DMS 273 (cell line): ENCODE results near the gene CDCP2.
"Not testable (repeated sequence)": the region's sequence is repeated elsewhere in the genome, so short reads cannot be mapped to it uniquely, and the experiment has no call there.

ENCODE experiments used
- DNase-seq: peaks from one replicate; lab custom pipeline; 2025; ENCODE audit not compliant: unreplicated experiment; lab: John Stamatoyannopoulos, UW

Gene CDCP2

DNA sequence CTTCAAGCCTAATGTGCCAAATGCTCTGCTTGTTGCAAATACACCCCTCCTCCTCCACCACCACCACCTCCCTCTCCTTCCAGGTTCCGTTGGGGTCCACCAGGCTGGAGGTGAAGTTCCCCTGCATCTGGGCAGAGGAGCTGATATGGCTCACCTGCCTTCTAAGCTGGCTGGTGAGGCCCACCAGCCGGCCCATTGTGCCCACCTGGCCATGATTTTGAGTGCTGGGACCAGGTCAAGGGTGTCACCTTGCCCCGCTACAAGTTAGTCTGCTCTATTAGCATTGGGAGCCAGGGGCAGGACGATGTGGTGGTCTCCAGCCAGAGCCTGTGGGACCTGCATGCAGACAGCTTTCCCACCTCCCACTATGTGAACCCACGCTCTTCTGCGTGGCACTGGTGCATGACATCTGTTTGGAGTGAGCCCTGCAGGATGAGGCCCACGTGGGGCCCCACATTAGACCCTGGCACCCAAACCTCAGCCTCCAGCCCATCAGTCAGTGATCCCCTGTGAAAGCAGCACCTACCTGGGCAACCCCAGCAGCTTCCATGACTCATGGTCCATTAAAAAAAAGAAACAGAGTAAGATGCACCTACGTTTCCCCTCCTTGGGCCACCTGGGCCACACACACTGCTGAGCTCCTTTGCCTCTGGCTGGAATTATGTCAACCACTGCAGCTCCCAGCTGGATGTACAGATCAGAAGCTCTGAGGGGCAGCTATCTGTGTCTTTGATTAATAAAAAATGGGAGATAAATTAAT is 15.6 kb upstream of the CDCP2 start:
- DNase-seq: no peak

GRCh38 chr1:54167422-54168139 is 14.8 kb upstream of the CDCP2 start:
- DNase-seq: no peak

DNA sequence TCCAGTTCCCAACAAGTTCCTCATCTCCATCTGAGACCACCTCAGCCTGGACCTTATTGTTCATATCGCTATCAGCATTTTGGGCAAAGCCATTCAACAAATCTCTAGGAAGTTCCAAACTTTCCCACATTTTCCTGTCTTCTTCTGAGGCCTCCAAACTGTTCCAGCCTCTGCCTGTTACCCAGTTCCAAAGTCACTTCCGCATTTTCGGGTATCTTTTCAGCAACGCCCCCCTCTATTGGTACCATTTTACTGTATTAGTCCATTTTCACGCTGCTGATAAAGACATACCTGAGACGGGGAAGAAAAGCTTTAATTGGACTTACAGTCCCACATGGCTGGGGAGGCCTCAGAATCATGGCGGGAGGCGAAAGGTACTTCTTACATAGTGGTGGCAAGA is 13.6 kb upstream of the CDCP2 start:
- DNase-seq: not testable (repeated sequence)

DNA sequence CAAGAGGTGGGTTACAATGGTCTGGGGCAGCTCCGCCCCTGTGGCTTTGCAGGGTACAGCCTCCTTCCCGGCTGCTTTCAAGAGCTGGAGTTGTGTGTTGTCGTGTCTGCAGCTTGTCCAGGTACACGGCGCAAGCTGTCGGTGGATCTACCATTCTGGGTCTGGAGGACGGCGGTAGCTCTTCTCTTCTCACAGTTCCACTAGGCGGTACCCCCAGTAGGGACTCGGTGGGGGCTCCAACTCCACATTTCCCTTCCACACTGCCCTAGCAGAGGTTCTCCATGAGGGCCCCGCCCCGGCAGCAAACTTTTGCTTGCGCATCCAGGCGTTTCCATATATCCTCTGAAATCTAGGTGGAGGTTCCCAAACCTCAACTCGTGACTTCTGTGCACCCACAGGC is 12.3 kb upstream of the CDCP2 start:
- DNase-seq: no peak

DNA sequence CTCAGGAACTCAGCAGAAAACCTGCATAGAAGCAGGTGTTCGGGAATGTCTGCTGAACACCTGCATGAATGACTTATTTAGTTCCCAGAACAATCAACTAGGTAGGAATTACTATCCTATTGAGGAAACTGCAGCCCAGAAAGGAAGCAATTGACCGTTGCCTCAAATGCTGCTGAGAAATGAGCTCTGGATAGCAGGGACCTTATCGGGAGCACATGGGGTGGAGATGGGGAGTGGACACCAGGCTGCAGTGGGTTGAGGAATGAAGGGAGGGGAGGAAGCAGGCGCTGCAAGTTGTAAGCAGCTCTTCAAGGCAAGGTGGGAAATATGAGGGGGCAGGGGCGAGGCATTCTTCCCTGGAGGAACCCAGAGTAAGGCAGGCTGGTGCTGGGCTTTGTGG is 10.8 kb upstream of the CDCP2 start:
- DNase-seq: no peak

DNA sequence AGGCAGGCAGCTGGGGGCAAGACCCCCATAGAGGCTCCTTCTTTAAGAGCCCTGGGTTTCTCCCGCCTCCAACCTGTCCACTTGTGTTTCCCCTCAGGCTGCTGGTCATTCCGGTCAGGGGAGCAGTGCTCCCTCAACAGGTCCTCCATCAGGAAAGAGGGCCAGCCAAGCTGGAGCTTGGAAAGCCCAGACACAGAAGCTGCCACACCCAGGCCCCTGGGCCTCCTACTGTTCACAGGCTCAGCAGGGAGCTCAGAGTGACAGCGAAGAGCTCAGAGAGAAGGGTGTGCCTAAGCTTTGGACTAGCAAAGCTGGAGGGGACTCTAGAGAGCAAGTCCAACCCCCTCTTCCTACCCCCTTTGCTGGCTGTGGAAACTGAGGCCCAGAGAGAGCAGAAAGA is 10.3 kb upstream of the CDCP2 start:
- DNase-seq: no peak

DNA sequence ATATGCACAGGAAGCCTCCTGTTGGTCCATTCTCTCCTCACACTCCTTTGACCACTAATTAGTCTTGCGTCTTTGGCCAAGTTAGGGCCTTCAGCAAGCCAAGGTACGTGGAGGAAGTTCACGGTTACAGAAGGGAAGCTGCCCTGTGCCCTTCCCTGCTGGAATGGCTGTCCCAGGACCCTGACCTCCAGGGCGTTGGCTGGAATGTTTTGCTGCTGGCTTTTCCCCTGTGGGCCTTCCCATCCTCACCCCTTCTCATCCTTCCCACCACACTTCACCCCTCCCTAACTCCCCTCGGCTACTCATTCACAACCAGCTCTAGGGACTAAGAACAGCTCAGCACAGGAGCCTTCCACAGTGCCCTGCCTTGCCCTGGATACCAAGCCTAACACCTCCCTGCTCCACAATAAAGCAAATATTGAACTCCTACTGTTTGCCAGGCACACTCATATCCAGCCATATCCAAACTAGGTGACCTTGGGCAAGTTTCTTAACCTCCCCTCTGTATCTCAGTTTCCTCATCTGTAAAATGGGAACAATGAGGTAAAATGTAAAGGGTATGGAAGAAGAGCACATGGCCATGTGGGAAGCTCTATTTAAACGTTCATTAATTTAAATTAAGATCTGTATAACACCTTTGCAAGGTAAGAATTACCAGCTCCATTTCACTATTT is 8.8 kb upstream of the CDCP2 start:
- DNase-seq: no peak

DNA sequence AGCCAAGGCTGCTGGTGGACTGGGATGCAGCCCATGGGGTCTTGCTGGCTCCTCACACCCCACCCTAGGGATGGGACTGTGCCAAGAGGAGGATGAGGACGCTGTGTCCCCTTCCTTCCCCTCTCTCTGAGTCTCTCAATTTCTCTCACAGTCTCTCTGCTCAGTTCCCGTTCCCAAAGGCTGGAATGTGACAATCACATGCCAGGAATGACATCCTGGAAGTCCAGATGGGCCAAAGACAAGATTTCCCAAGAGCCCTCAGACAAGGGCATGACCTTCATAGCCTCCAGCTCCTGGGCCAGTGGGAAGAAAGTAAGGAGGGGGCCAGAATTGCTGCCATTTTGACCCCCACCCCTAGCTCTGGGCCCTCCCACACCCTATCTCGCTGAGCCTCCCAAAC is 7.6 kb upstream of the CDCP2 start:
- no peak for DNase-seq

DNA sequence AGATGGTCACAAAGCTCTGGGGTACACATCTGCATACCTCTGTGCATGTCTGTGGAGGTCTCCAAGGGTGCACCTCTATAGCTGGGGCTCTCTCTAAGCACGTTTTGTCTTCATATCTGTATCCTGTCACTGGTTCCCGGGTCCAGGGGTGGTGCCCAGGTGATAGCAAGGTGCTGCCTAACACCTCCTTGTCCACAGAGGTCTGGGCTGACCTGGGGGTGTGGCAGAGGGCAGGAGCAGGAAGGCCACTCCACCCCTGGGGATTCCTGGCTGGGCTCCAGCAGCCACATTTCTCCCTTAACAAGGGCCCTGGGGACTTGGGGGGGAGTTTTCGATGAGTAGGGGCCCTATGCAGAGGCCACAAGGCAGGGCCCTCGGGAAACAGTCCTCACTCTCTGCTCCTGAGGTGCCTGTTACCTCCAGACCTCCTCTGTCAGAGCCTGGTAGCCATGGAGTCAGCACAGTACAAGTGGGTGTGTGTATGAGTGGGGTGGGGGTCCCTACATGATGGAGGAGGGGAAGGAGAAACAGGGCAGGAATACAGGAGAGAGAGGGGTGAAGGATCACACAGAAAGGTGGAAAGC is 7.0 kb upstream of the CDCP2 start:
- DNase-seq: no peak

DNA sequence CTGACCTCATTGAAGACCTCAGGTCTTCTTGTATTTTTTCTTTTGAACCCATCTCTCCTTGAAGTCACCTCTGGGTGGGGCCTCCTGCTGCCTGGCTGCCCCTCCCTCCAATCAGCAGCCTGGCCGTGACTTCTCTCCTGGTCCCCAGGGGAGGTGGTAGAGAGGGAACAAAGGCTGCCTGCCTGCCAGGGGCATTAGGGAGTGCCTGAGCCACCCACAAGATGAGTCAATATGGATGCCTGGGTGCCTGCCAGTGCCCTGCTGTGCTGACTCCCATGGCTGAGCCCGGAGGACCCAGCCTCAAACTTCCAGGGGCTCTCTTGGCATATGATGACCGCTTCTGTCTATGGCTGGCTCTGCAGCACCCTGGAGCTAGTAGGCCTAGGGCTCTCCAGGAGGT is 5.3 kb upstream of the CDCP2 start:
- DNase-seq: no peak

- no peak for DNase-seq
These were observed 4.6 kb upstream of the CDCP2 start for GRCh38 chr1:54157401-54157800.

GRCh38 chr1:54156986-54157385 is 4.2 kb upstream of the CDCP2 start:
- DNase-seq: no peak

GRCh38 chr1:54156201-54156600 is 3.4 kb upstream of the CDCP2 start:
- no peak for DNase-seq

DNA sequence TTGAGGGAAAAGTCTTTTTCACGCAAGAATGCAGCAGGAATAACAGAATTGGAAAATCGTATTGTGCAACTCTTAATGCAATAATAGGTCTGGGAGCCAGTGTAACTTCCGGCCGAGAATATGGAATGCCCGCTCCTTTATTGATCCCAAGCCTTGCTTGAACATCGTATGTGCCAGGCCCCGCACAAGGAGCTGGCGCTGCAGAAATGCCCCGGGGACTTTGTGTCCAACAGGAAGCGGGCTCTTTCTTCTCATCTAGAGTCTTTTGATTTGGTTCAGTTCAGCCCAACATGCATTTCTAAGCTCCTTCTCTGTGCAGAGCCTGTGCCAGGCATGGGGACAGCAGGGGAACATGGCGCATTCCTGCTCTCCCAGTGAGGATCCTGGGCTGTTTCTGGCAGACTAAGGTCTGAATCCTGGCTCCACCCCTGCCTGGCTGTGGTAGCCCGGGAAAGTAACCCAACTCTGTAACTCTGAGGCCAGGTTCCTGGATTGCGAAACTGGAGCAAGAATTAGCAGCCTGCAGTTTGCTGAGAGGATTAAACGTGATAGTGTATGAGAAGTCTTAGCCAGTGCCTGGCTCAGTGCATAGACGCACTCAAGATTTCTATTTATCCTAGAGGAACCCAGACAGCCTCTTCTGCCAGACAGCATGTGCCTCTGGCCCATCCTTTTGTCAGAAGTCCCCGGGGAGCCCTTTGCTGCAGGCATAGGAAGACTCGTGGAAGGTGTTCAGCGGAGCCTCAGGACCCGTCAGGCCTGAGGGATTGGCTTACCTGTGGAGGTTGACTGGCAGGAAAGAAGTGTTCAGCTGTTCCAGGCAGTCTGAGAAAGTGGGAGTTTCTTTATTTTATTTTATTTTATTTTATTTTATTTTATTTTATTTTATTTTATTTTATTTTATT is 987 bp upstream of the CDCP2 start:
- peak; percentile 61 for DNase-seq

DNA sequence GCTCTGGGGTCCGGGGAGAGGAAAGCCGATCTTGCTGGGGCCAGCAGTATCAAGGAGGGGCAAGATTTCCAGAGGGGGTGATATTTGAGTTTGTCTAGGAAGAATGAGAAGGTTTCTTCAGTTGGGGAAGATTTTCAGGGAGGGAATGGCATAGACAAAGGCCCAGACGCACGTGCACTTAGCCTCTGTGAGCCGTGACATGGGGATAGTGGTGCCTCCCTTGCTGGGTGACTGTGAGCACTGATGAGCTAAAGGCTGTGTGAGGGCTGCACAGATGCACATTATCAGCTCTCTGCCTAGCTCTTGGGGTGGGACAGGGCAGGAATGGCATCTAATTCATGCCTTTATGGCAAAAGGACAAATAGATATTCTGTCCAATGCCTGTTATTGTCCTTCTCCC is 1.8 kb downstream of the CDCP2 start:
- no peak for DNase-seq

DNA sequence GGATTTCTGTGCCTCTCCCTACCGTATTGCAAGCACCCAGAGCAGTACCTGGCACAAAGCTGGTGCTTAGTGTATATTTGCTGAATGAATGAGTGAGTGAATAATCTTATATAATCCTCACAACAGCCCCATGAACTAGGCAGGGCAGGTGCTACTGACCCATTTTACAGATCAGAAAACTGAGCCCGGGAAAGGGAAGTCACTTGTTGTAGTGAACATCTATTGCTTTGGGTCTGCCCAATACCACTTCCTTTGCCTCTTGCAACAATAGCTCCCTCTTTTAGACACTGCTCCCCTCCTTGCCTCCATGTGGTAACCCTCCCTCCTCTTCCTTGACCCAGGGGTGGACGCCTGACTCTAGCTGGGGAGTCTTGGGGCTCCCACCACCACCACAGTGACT is 3.1 kb downstream of the CDCP2 start:
- no peak for DNase-seq

GRCh38 chr1:54144366-54144765 is 8.4 kb downstream of the CDCP2 start:
- DNase-seq: no peak

DNA sequence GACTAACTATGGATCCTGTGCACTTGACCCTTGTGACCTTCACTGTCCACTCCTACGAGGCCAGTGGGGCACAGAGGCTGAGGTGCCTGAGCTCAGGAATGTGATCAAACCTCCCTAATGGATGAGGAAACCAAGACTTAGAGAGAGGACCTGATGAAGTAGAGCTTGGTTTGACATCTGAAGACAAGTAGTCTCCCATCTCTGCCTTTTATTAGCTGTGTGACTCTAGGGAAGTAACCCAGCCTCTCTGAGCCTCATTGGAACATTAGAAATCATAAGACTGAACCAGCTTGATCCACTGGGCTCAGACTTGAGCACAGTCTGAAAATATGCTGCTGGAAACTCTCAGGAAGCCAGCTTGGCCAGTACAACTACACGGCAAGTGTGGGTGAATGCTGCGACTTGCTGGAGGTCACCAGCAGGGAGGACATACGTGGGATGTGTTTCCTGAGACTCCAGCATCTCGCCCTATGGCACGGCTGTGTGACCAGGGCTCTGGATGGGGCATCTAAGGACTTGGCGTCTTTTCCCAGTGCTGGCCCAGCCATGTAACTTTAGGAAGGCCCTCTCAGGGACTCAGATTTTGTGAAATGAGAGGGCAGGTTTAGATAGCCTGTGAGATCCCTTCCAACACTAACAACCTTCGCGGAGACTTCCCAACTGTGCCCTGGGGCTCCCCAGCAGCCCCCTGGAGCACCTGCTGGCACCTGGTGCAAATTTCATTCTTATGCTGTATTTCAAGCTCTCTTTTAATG is 10.5 kb downstream of the CDCP2 start:
- no peak for DNase-seq

- no peak for DNase-seq
These were observed 13.1 kb downstream of the CDCP2 start for GRCh38 chr1:54139711-54140110.

- DNase-seq: no peak
These were observed 13.8 kb downstream of the CDCP2 start for GRCh38 chr1:54138994-54139393.
